Keratinocyte (primary cell): ENCODE data around the gene CLDND1. TPM values are rescaled to one million over a fixed set of nuclear protein-coding genes. Genes with fewer than 3 reads are reported as not detected.

ENCODE experiments used
- DNase-seq: peaks from one replicate; pipeline ENCODE4 v3.0.0-alpha.2; 2011; ENCODE audit warnings: low read depth, missing footprints, low spot score
- FAIRE-seq: peaks from 2 replicates; lab custom pipeline; 2011; peaks lifted over from hg19 to GRCh38; lab: Jason Lieb, UNC
- H2AFZ ChIP-seq: 2 replicates; pipeline ENCODE4 v1.6.0; 2012; ENCODE audit warnings: low read length, control low read depth, inconsistent platforms; ENCODE audit not compliant: control insufficient read depth
- H3K27ac ChIP-seq: 2 replicates; pipeline ENCODE4 v1.5.1; 2011; ENCODE audit warnings: low read length; ENCODE audit not compliant: control insufficient read depth, insufficient read depth
- H3K27me3 ChIP-seq: 3 replicates; pipeline ENCODE4 v1.6.0; 2011; ENCODE audit warnings: low read length; ENCODE audit not compliant: control insufficient read depth, insufficient read depth; ENCODE audit errors: extremely low read depth
- H3K36me3 ChIP-seq, 2 experiments: 2 replicates in 1 of 2; 3 replicates in 1 of 2; pipeline ENCODE4 v1.5.1; 2011; ENCODE audit warnings: low read length in 2 of 2, mild to moderate bottlenecking in 1 of 2; ENCODE audit not compliant: control insufficient read depth in 2 of 2, insufficient read depth in 2 of 2; ENCODE audit errors: extremely low read depth in 1 of 2
- H3K4me1 ChIP-seq: 3 replicates; pipeline ENCODE4 v1.5.1; 2011; ENCODE audit warnings: low read length; ENCODE audit not compliant: control insufficient read depth, insufficient read depth; ENCODE audit errors: extremely low read depth
- H3K4me2 ChIP-seq: 3 replicates; pipeline ENCODE4 v1.6.0; 2011; ENCODE audit warnings: low read depth, low read length; ENCODE audit not compliant: control insufficient read depth, insufficient read depth; ENCODE audit errors: extremely low read depth
- H3K4me3 ChIP-seq, 3 experiments: fragments of 200-600 bp in 1 of 3; sonication (generic) in 1 of 3; 2 replicates in 2 of 3; 3 replicates in 1 of 3; pipeline ENCODE4 v1.5.1; 2011 to 2016; ENCODE audit warnings: low read length in 3 of 3, mild to moderate bottlenecking in 3 of 3, control low read depth in 2 of 3, inconsistent platforms in 1 of 3, low read depth in 1 of 3, mixed read lengths in 1 of 3, mixed run types in 1 of 3, moderate library complexity in 1 of 3; ENCODE audit not compliant: control insufficient read depth in 2 of 3, insufficient read depth in 2 of 3; ENCODE audit errors: extremely low read depth in 1 of 3
- H3K79me2 ChIP-seq: 2 replicates; pipeline ENCODE4 v1.6.0; 2012; ENCODE audit warnings: low read length; ENCODE audit not compliant: control insufficient read depth, insufficient read depth
- H3K9ac ChIP-seq: 3 replicates; pipeline ENCODE4 v1.6.0; 2011; ENCODE audit warnings: low read length; ENCODE audit not compliant: control insufficient read depth, insufficient read depth; ENCODE audit errors: extremely low read depth
- H3K9me1 ChIP-seq: 3 replicates; pipeline ENCODE4 v1.6.0; 2011; ENCODE audit warnings: low read length; ENCODE audit not compliant: control insufficient read depth, insufficient read depth; ENCODE audit errors: extremely low read depth
- H3K9me3 ChIP-seq: 2 replicates; pipeline ENCODE4 v1.5.1; 2012; ENCODE audit warnings: low read depth, low read length; ENCODE audit not compliant: control insufficient read depth
- H4K20me1 ChIP-seq: 3 replicates; pipeline ENCODE4 v1.6.0; 2011; ENCODE audit warnings: low read length; ENCODE audit not compliant: control insufficient read depth, insufficient read depth; ENCODE audit errors: extremely low read depth
- CTCF ChIP-seq, 3 experiments: IDR thresholded peaks in 1 of 3; conservative IDR thresholded peaks in 1 of 3; optimal IDR thresholded peaks in 1 of 3; 2 replicates in 2 of 3; 3 replicates in 1 of 3; pipeline versions ENCODE3 to v1.5.1; 2011; ENCODE audit warnings: low read length in 3 of 3, mild to moderate bottlenecking in 3 of 3, moderate library complexity in 2 of 3, control low read depth in 1 of 3, inconsistent platforms in 1 of 3; ENCODE audit not compliant: insufficient read depth in 2 of 3; ENCODE audit errors: extremely low read depth in 1 of 3
- EZH2 ChIP-seq: IDR thresholded peaks from one replicate; pipeline ENCODE4 v1.6.1; 2012; ENCODE audit warnings: inconsistent platforms, mild to moderate bottlenecking, low read length, moderate library complexity
- dilution Hi-C: fragments of 300-500 bp; cut with MboI; formaldehyde crosslinking; loops from one replicate; pipeline ENCODE4 v1.7.0; 2020; ENCODE audit warnings: low sequenced_read_pairs; ENCODE audit not compliant: extremely low pct_ligation_motif_present
- polyA plus RNA-seq, 5 experiments: library from polyadenylated mRNA; depleted of rRNA in 3 of 5; stranded (reverse) in 3 of 5; stranded (forward) in 1 of 5; unstranded in 1 of 5; fragments of >200 nt; gene quantifications; 1 replicate in 1 of 5; 2 replicates in 3 of 5; 3 replicates in 1 of 5; pipeline versions ENCODE4 v1.2.1 to v1.2.3, GENCODE V29; 2011 to 2012; ENCODE audit warnings: missing spikeins in 2 of 5, low read depth in 1 of 5, low replicate concordance in 1 of 5

The CLDND1 gene
- polyA plus RNA-seq, 1 donor (not counting 4 experiments of a cell fraction or from before 2014, with no cell fraction given): 137 TPM

- no peaks in the 10 kb centered on the region for H3K36me3 ChIP-seq
- no peak overlapping the region for H3K4me2 ChIP-seq
- no peaks in the 10 kb centered on the region for H3K9me1 ChIP-seq
- no peaks in the 10 kb centered on the region for H3K79me2 ChIP-seq
- no peak for DNase-seq
- no peak for TF ChIP-seq CTCF (optimal IDR thresholded peaks at IDR 0.05 in 1 of 3, IDR thresholded peaks at IDR 0.05 in 1 of 3, conservative IDR thresholded peaks at IDR 0.05 in 1 of 3; ENCODE audit: extremely low read depth in 1 of 3, insufficient read depth in 2 of 3, low read length in 3 of 3)
- no peak for TF ChIP-seq EZH2
- no peaks in the 10 kb centered on the region for H3K9me3 ChIP-seq
- no peaks in the 10 kb centered on the region for H4K20me1 ChIP-seq
- H3K27ac ChIP-seq: no peak overlapping the region
- no peak overlapping the region for H3K4me3 ChIP-seq
- H3K9ac ChIP-seq: no peak overlapping the region
- H2AFZ ChIP-seq: no peak overlapping the region
- no peak for FAIRE-seq
- dilution Hi-C loops: no loop called here
- H3K27me3 ChIP-seq: no peaks in the 10 kb centered on the region
- H3K4me1 ChIP-seq: no peaks in the 10 kb centered on the region
Observed at GRCh38 chr3:98545940-98546339, 23.2 kb upstream of the CLDND1 start.

- no peak for DNase-seq
- no peak for FAIRE-seq
- H3K9me1 ChIP-seq: no peaks in the 10 kb centered on the region
- H3K36me3 ChIP-seq: no peaks in the 10 kb centered on the region
- no peak overlapping the region for H3K4me3 ChIP-seq
- H3K79me2 ChIP-seq: no peaks in the 10 kb centered on the region
- H3K27ac ChIP-seq: no peak overlapping the region
- no peaks in the 10 kb centered on the region for H4K20me1 ChIP-seq
- H3K27me3 ChIP-seq: no peaks in the 10 kb centered on the region
- dilution Hi-C loops: no loop called here
- H3K4me1 ChIP-seq: peaks cover 2% of the 10 kb centered on the region
- no peak for TF ChIP-seq EZH2
- TF ChIP-seq CTCF (optimal IDR thresholded peaks at IDR 0.05 in 1 of 3, IDR thresholded peaks at IDR 0.05 in 1 of 3, conservative IDR thresholded peaks at IDR 0.05 in 1 of 3; ENCODE audit: extremely low read depth in 1 of 3, insufficient read depth in 2 of 3, low read length in 3 of 3): no peak
- no peak overlapping the region for H3K9ac ChIP-seq
- no peak overlapping the region for H3K4me2 ChIP-seq
- no peaks in the 10 kb centered on the region for H3K9me3 ChIP-seq
- H2AFZ ChIP-seq: no peak overlapping the region
Observed at GRCh38 chr3:98542623-98543022, 19.9 kb upstream of the CLDND1 start.
